HG03159 (cell line): ENCODE measurements around the gene SH3GLB2.
"Not testable (repeated sequence)": the region's sequence is repeated elsewhere in the genome, so short reads cannot be mapped to it uniquely, and the experiment has no call there.

Experiments
- ATAC-seq: cut with Tn5 transposase; IDR thresholded peaks from one replicate; pipeline ENCODE4 v1.9.1; 2021; ENCODE audit warnings: mild to moderate bottlenecking, moderate library complexity; ENCODE audit not compliant: unreplicated experiment

Gene SH3GLB2

DNA sequence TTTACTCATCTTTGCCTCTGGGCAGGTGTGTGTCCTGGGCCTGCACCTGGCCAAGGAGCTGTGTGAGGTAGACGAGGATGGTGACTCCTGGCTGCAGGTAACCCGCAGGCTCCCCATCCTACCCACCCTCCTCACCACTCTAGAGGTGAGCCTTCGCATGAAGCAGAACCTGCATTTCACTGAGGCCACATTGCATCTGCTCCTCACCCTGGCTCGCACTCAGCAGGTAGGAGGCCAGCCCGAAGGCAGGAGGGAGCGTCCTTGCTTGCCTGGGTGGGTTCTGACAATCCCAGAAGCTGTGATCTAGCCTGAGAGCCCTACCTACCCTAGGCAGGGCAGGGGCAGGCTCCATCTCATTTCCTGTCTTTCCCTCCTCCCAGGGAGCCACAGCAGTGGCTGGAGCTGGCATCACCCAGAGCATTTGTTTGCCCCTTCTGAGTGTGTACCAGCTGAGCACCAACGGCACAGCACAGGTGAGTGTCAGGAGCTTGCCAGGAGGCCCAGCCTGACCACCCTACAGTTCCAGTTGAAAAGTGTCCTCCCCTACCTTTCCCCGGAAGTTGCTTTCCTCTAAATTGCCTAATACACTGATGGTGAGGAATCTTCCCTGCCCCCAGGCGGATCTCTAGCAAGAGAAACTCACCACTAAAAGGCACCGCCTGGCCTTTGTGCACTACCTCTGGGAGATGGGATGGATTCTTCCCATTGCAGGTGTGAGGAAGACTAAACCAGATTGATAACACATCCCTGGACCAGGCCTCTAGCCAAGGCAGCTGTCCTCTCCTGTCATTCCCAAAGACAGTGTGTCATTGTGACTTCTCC is 26.4 kb downstream of the SH3GLB2 start:
- no peak for ATAC-seq

DNA sequence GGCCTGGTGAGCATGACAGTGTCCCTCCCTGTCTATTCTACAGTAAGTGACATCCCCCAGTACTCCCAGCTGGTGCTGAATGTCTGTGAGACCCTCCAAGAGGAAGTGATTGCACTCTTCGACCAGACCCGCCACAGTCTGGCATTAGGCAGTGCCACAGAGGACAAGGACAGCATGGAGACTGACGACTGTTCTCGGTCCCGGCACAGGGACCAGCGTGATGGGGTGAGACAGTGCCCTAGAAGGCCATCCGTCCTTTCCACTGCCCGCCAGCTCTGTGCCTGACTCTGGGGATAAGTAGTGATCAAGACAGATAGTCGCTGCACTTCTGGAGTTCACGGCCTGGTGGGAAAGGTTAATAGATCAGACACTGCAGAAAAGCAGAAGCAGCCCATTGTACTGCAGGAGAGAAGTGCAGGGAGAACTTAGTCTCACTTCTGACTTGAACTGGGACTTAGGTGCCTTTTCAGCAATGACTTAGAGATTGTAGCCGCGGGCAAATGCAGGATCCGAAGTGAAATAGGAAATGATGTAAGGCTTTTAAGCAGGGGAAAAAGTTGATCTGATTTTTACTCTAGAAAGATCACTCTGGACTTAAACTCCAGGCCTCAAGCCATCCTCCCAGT is 28.4 kb downstream of the SH3GLB2 start:
- ATAC-seq, result no peak

DNA sequence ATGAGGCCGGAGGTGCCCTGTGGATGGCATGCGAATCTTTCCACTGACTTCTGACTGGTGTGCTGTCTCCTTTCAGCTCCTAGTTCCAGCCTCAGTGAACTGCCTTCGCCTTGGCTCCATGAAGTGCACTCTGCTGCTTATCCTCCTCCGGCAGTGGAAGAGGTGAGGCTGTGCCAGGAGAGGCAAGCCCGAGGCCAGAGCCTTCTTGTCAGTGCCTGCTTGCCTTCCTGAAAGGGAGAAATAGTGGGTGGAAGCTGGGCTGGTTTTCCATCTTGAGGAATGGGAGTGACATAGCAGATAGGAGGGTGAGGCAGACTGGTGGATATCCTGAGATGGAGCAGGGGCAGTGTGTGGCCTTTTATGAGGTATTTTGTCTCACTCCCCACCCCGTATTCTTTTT is 29.7 kb downstream of the SH3GLB2 start:
- ATAC-seq, result no peak

DNA sequence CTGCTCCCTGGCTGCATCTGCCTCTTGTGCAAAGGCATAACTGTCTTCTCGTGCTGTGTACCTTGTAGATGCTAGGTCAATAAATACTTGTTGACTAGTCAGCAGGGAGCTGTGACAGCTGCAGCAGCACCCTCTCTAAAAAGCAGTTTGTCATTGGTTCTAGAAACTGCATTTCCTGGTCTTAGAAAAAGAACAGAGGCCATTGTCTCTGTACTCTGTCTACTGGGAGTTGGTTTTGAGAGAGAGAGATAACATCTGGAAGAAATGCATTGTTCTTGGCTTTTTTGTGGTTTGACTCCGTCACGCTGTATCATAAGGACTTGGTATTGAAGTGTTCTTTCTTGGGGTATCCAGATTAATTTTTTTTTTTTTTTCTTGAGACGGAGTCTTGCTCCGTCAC is 32.3 kb downstream of the SH3GLB2 start:
- no peak for ATAC-seq

DNA sequence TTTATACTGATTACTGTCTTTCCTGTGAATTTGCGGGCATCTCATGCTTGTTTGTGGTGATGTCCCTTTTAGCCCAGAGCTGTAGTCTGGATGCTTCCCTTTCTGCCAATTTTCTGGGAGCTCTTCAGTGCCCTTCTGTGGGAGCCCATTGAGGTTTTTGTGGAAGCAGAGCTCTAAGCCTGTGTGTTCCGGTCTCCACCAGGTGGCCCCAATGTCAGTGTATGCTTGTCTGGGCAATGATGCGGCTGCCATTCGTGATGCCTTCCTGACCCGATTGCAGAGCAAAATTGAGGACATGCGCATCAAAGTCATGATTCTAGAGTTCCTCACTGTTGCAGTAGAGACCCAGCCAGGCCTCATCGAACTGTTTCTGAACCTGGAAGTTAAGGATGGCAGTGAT is 35.1 kb downstream of the SH3GLB2 start:
- no peak for ATAC-seq

DNA sequence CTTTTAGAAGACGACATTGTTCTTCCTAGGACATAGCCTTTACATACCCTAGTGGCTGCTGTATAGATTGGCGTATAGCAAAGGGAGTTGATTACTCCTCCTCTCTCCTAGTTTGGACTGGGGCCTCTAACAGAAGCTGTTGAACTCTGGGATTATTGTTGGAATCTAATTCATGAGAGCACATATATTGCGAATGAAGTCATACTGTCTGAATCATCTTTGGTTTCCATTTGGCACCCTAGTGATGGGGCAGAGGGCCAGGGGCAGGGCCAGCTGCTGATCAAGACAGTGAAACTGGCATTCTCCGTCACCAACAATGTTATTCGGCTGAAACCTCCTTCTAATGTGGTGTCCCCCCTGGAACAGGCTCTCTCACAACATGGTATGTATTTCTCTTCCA is 40.3 kb downstream of the SH3GLB2 start:
- ATAC-seq, result no peak

DNA sequence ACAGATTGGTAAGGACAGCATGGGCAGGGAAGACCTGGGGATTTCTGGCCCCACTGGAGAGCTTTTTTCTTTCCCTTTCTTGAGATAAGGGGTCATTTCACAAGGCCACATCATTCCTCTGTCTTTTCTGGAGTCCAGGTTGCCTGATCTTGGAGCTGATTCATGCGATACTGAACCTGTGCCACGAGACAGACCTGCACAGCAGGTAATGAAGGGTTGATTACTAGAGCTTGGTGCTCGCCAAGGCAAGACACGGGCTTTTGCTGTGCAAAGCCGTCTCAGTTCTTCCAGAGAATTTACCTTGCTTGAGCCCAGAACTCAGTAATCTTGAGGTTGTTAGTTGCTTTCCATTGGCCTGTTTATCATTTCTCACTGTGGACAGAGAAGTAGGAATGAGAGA is 41.5 kb downstream of the SH3GLB2 start:
- ATAC-seq, result no peak

DNA sequence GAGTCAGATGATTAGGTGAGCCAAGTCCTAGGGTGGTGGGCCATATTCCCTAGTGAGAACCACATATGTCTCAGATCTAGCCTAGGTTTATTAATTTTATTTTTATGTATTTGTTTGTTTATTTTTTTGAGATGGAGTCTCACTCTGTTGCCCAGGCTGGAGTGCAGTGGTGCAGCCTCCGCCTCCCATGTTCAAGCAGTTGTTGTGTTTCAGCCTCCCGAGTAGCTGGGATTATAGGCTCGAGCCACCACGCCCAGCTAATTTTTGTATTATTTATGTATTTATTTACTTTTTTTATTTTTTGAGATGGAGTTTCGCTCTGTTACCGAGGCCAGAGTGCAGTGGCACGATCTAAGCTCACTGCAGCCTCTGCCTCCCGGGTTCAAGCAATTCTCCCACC is 44.6 kb downstream of the SH3GLB2 start:
- no peak for ATAC-seq

DNA sequence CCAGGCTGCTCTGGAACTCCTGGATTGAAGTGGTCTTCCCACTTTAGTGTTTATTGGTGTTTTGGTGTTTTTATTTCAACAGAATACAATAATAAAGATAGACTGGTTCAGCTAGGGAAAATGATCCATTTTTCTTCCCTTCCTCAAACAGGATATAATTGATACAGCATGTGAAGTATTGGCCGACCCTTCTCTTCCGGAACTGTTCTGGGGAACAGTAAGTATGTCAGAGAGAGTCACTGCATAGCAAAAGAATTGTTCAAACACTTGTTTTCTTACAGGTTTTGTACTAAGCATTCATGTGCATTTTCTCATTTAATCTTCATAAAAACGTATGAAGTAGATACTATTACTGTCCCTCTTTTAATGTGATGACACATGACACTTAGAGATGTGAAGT is 49.0 kb downstream of the SH3GLB2 start:
- no peak for ATAC-seq

DNA sequence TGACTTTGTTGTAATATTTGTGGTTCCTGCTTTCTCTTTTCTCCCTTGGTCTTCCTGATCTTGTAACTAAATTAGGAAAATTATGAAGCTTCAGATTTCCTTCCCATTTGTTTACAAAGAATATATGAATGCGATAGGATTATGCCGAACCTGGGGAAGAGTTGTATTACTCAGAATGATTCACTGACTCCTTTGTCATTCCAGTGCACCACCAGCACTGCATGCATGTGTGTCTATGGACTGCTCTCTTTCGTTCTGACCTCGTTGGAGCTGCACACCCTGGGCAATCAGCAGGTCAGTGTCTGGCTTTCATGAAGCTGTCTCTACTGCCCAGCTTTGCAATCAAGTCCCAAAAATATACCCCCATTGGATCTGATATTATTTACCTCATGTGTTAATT is 55.2 kb downstream of the SH3GLB2 start:
- ATAC-seq, result no peak

DNA sequence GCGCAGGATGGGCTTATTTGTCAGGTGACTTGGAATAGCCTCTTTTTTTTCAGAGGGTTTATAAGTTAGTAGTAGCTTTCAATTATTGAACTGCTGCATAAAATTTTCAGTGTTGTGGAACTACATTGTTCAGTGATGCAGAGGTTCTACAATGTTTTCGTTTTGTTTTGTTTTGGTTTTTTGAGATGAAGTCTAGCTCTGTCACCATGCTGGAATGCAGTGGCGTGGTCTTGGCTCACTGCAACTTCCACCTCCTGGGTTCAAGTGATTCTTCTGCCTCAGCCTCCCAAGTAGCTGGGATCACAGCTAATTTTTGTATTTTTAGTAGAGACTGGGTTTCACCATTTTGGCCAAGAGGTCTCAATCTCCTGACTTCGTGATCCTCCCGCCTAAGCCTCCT is 58.6 kb downstream of the SH3GLB2 start:
- ATAC-seq, result no peak

DNA sequence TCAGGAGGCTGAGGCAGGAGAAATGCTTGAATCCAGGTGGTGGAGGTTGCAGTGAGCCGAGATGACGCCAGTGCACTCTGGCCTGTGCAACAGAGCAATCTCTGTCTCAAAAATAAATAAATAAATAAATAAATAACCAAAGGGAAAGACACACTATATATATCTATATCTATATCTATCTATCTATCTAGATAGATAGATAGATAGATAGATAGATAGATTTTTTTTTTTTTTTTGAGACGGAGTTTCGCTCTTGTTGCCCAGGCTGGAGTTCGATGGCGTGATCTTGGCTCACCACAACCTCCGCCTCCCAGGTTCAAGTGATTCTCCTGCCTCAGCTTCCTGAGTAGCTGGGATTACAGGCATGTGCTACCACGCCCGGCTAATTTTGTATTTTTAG is 66.7 kb downstream of the SH3GLB2 start:
- not testable (repeated sequence) for ATAC-seq
